Fibroblast of lung (primary cell): ENCODE results near the gene CHST1. TPM values are rescaled to one million over a fixed set of nuclear protein-coding genes. Genes with fewer than 3 reads are reported as not detected.

ENCODE experiments used
- DNase-seq, 2 donors: peaks; one replicate each; pipeline versions ENCODE4 v3.0.0 to v3.0.0-alpha.2; 2010; ENCODE audit warnings: low read depth in 2 of 2
- H2AFZ ChIP-seq: 2 replicates; pipeline ENCODE4 v1.5.1; 2012; ENCODE audit warnings: low read length, control low read depth, inconsistent platforms
- H3K27ac ChIP-seq: 2 replicates; pipeline ENCODE4 v1.5.1; 2011; ENCODE audit warnings: low read length, control low read depth; ENCODE audit not compliant: insufficient read depth
- H3K27me3 ChIP-seq: 2 replicates; pipeline ENCODE4 v1.5.1; 2011; ENCODE audit warnings: mild to moderate bottlenecking, low read length; ENCODE audit not compliant: control insufficient read depth, insufficient read depth
- H3K36me3 ChIP-seq: 2 replicates; pipeline ENCODE4 v1.5.1; 2011; ENCODE audit warnings: low read length; ENCODE audit not compliant: control insufficient read depth, insufficient read depth
- H3K4me1 ChIP-seq: 2 replicates; pipeline ENCODE4 v1.5.1; 2011; ENCODE audit warnings: low read length; ENCODE audit not compliant: control insufficient read depth, insufficient read depth; ENCODE audit errors: extremely low read depth
- H3K4me2 ChIP-seq: 2 replicates; pipeline ENCODE4 v1.5.1; 2011; ENCODE audit warnings: low read length, control low read depth; ENCODE audit not compliant: insufficient read depth; ENCODE audit errors: extremely low read depth
- H3K4me3 ChIP-seq, 4 experiments: fragments of 200-600 bp in 1 of 4; sonication (generic) in 1 of 4; replicated peaks in 1 of 4; 2 replicates each; pipeline ENCODE4 v1.5.1; 2011 to 2016; ENCODE audit warnings: low read length in 4 of 4, low read depth in 3 of 4, mild to moderate bottlenecking in 3 of 4, control low read depth in 2 of 4, inconsistent platforms in 1 of 4, mixed read lengths in 1 of 4; ENCODE audit not compliant: insufficient read depth in 1 of 4; ENCODE audit errors: control extremely low read depth in 1 of 4
- H3K79me2 ChIP-seq: 2 replicates; pipeline ENCODE4 v1.5.1; 2012; ENCODE audit warnings: mild to moderate bottlenecking, low read length, inconsistent platforms; ENCODE audit not compliant: control insufficient read depth, insufficient read depth
- H3K9ac ChIP-seq: 2 replicates; pipeline ENCODE4 v1.5.1; 2011; ENCODE audit warnings: mild to moderate bottlenecking, low read length, control low read depth; ENCODE audit not compliant: insufficient read depth
- H3K9me3 ChIP-seq: 2 replicates; pipeline ENCODE4 v1.5.1; 2012; ENCODE audit warnings: low read depth, low read length; ENCODE audit not compliant: control insufficient read depth, insufficient read depth
- H4K20me1 ChIP-seq: 2 replicates; pipeline ENCODE4 v1.5.1; 2011; ENCODE audit warnings: low read length; ENCODE audit not compliant: control insufficient read depth, insufficient read depth; ENCODE audit errors: extremely low read depth
- EZH2 ChIP-seq: IDR thresholded peaks from 2 replicates; pipeline ENCODE4 v1.5.1; 2012; ENCODE audit warnings: low read length, control low read depth, mild to moderate bottlenecking; ENCODE audit errors: missing control alignments
- polyA plus RNA-seq, 2 donors: library from polyadenylated mRNA; depleted of rRNA in 1 of 2; stranded (reverse) in 1 of 2; unstranded in 1 of 2; fragments of >200 nt; gene quantifications; 2 replicates each; pipeline ENCODE4 v1.2.1, GENCODE V29; 2011 to 2012; ENCODE audit warnings: missing spikeins in 1 of 2
- total RNA-seq: library from RNA; depleted of rRNA; stranded (reverse); fragments of >200 nt; gene quantifications from 2 replicates; pipeline ENCODE4 v1.2.1, GENCODE V29; 2014
- TF ChIP-seq, protein P1 (sequence below), 2 donors: IDR thresholded peaks in 1 of 2; conservative IDR thresholded peaks in 1 of 2; 1 replicate in 1 of 2; 2 replicates in 1 of 2; pipeline ENCODE4 v1.5.1; 2011 to 2012; ENCODE audit warnings: low read length in 2 of 2, control low read depth in 1 of 2, inconsistent platforms in 1 of 2, low read depth in 1 of 2, mild to moderate bottlenecking in 1 of 2

CHST1 gene
- total and polyA plus RNA-seq, 2 donors (not counting 1 experiment from before 2014, with no cell fraction given) = under 0.01 to 0.17 TPM

DNA sequence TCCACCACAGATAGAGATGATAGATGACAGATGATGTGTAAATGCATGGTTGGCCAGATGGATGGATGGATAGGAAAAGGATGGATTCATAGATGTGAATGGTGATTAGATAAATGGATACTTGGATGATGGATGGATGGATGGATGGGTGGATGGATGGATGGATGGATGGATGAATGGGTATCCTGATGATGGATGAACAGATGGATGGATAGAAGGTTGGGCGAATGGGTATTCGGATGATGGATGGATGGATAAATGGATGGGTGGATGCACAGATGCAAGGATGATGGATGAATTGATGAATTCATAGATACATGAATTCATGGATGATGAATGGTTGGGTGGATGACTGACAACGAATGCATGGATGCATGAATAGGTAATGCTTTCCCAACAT is 56.1 kb downstream of the CHST1 start:
- H3K27me3 ChIP-seq = no peaks in the 10 kb centered on the region
- H3K4me3 ChIP-seq = no peak overlapping the region
- no peaks in the 10 kb centered on the region for H4K20me1 ChIP-seq
- TF ChIP-seq EZH2 = no peak
- TF ChIP-seq, protein P1, sequence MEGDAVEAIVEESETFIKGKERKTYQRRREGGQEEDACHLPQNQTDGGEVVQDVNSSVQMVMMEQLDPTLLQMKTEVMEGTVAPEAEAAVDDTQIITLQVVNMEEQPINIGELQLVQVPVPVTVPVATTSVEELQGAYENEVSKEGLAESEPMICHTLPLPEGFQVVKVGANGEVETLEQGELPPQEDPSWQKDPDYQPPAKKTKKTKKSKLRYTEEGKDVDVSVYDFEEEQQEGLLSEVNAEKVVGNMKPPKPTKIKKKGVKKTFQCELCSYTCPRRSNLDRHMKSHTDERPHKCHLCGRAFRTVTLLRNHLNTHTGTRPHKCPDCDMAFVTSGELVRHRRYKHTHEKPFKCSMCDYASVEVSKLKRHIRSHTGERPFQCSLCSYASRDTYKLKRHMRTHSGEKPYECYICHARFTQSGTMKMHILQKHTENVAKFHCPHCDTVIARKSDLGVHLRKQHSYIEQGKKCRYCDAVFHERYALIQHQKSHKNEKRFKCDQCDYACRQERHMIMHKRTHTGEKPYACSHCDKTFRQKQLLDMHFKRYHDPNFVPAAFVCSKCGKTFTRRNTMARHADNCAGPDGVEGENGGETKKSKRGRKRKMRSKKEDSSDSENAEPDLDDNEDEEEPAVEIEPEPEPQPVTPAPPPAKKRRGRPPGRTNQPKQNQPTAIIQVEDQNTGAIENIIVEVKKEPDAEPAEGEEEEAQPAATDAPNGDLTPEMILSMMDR (conservative IDR thresholded peaks at IDR 0.05 in 1 of 2, IDR thresholded peaks at IDR 0.05 in 1 of 2; ENCODE audit: low read depth in 1 of 2, low read length in 2 of 2) = no peak
- H3K9me3 ChIP-seq = no peaks in the 10 kb centered on the region
- H3K36me3 ChIP-seq = no peaks in the 10 kb centered on the region
- no peak overlapping the region for H3K27ac ChIP-seq
- no peaks in the 10 kb centered on the region for H3K4me1 ChIP-seq
- no peak overlapping the region for H3K4me2 ChIP-seq
- H3K9ac ChIP-seq = no peak overlapping the region
- no peaks in the 10 kb centered on the region for H3K79me2 ChIP-seq
- DNase-seq = no peak
- H2AFZ ChIP-seq = no peak overlapping the region

GRCh38 chr11:45607995-45608394 is 57.4 kb downstream of the CHST1 start:
- peak in 1 of 2 donors; percentile 6 for DNase-seq
- Histone ChIP-seq H3K9me3 (no peaks in the 10 kb centered on the region), H3K27me3 (no peaks in the 10 kb centered on the region)

GRCh38 chr11:45606514-45607281 is 58.7 kb downstream of the CHST1 start:
- Histone ChIP-seq H3K27me3 (no peaks in the 10 kb centered on the region), H3K36me3 (no peaks in the 10 kb centered on the region), H3K4me3 (no peak overlapping the region), H2AFZ (no peak overlapping the region), H3K9me3 (no peaks in the 10 kb centered on the region), H3K4me2 (no peak overlapping the region), H3K4me1 (no peaks in the 10 kb centered on the region), H4K20me1 (no peaks in the 10 kb centered on the region), H3K9ac (no peak overlapping the region), H3K27ac (no peak overlapping the region), H3K79me2 (no peaks in the 10 kb centered on the region)
- TF ChIP-seq, protein P1 (conservative IDR thresholded peaks at IDR 0.05 in 1 of 2, IDR thresholded peaks at IDR 0.05 in 1 of 2; ENCODE audit: low read depth in 1 of 2, low read length in 2 of 2) = no peak
- TF ChIP-seq EZH2 = no peak
- no peak for DNase-seq

More at GRCh38 chr11:45607995-45608394, 57.4 kb downstream of the CHST1 start:
- H3K79me2 ChIP-seq = no peaks in the 10 kb centered on the region
- no peaks in the 10 kb centered on the region for H4K20me1 ChIP-seq
- H3K9ac ChIP-seq = no peak overlapping the region
- H3K4me1 ChIP-seq = no peaks in the 10 kb centered on the region
- no peak overlapping the region for H3K4me2 ChIP-seq
- no peak overlapping the region for H2AFZ ChIP-seq
- no peak overlapping the region for H3K4me3 ChIP-seq
- H3K27ac ChIP-seq = no peak overlapping the region
- TF ChIP-seq, protein P1 (conservative IDR thresholded peaks at IDR 0.05 in 1 of 2, IDR thresholded peaks at IDR 0.05 in 1 of 2; ENCODE audit: low read depth in 1 of 2, low read length in 2 of 2) = no peak
- TF ChIP-seq EZH2 = no peak
- H3K36me3 ChIP-seq = no peaks in the 10 kb centered on the region
